ENCODE data around the gene LGSN.

DNA sequence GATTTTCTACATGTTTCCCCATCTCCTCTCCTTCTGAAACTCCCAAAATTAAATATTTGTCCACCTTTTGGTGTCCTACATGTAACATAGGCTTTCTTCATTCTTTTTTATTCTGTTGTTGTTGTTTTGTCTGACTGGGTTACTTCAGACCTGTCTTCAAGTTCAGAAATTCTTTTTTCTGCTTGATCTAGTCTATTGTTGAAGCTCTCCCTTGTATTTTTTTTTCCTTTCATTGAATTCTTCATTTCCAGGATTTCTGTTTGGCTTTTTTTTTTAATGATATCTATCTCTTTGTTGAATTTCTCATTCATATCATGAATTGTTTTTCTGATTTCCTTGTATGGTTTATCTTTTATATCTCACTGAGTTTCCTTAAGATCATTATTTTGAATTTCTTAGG lies 20.6 kb upstream of the LGSN start:
- TF ChIP-seq, protein P1, sequence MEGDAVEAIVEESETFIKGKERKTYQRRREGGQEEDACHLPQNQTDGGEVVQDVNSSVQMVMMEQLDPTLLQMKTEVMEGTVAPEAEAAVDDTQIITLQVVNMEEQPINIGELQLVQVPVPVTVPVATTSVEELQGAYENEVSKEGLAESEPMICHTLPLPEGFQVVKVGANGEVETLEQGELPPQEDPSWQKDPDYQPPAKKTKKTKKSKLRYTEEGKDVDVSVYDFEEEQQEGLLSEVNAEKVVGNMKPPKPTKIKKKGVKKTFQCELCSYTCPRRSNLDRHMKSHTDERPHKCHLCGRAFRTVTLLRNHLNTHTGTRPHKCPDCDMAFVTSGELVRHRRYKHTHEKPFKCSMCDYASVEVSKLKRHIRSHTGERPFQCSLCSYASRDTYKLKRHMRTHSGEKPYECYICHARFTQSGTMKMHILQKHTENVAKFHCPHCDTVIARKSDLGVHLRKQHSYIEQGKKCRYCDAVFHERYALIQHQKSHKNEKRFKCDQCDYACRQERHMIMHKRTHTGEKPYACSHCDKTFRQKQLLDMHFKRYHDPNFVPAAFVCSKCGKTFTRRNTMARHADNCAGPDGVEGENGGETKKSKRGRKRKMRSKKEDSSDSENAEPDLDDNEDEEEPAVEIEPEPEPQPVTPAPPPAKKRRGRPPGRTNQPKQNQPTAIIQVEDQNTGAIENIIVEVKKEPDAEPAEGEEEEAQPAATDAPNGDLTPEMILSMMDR (IDR thresholded peaks at IDR 0.05), result no peak
- no peak for TF ChIP-seq POLR2A (IDR thresholded peaks at IDR 0.05)

Measured in stomach (tissue), 4 donors.